Measurements from ENCODE around the gene NDUFB10.

GRCh38 chr16:1933097-1933661 is 26.2 kb upstream of the NDUFB10 start:
- TF ChIP-seq CTCF (IDR thresholded peaks at IDR 0.05) (no peak), POLR2A (IDR thresholded peaks at IDR 0.05) (no peak)

All from testis (tissue), 2 donors.